Erythroblast (primary cell): ENCODE measurements around the gene SLC35D1.

Experiments
- DNase-seq, 2 experiments: peaks; one replicate each; lab custom pipeline; 2025; lab: John Stamatoyannopoulos, UW
- GATA1 ChIP-seq: IDR thresholded peaks from 2 replicates; pipeline ENCODE4 v1.6.1; 2011; ENCODE audit warnings: low read depth, mild to moderate bottlenecking, control low read depth, low read length, moderate library complexity
- POLR2A ChIP-seq: IDR thresholded peaks from 2 replicates; pipeline ENCODE4 v1.6.1; 2011; ENCODE audit warnings: mild to moderate bottlenecking, low read length

Gene SLC35D1

DNA sequence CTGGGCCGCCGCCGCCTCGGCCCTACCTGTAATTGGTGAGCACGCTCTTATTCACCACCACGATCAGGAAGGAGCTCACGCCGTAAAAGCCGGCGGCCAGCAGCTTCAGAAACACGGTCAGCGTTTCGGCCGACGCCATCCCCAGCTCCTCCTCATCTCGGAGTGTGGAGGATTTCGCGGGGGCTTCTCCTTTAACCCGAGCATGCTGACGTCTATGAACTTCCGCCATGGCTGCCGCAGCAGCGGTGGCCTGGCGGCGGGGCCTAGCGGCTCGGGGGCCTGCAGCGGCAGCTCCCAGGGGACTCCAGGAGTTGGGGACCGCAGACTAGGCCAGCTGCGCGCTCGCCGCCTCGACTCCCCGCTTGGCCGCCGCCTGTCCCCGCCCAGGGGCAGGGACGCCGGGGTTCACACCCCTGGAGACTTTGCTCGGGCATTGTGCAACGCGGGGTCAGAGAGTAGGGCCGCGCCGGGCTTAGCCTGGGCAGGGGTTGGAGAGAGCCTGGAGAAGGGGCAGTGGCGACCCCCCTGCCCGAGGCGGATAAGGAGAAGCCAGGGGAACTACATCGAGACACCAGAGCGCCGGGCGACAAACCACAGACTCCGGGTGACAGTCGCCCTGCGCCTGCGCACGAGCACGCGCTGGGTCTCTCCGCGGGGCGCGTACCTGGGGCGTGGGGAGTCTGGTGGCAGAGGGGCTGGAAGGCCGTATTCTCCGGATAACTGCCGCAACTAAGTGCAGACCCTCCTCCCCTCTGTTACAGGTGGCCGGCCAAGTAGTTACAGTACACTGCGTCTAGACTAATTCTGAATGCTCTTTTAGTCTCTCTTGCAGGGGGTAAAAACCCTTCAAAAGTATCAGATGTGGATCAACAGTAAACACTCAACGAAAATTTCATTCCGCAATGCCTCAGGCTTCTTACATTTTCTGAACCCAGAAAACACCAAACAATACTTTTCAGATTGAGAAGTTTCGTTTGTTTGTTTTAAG is at the start of gene SLC35D1:
TSS of gene SLC35D1 (minus strand) at position 364 of the 988 bp plus-strand sequence. CDS start at position 229, 135 bp downstream.
- DNase-seq: peak; percentile 81 to 84
- TF ChIP-seq POLR2A: peak; percentile 69
- no peak for TF ChIP-seq GATA1

DNA sequence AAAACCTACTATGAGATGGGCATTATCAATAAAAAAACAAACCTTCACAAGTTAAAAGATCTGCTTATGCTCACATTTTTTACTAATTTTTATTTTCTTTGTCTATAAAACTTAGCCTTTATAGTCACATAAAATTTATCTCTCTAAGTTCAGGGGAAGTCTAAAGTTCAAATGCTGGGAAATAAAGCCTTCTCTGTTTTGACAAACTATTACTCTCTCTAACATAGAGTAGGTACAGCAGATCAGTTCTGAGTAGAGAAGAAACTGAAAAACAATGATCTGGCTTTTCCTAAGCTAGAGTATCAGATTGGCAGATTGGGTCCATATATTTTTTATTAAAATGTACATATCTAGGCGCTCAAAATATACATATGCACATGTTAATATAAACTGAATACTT is 49.6 kb upstream of the SLC35D1 start:
- TF ChIP-seq POLR2A: no peak
- DNase-seq: no peak

GRCh38 chr1:67100833-67101232 is 46.9 kb upstream of the SLC35D1 start:
- DNase-seq: no peak
- TF ChIP-seq POLR2A (no peak), GATA1 (no peak)

- TF ChIP-seq POLR2A (no peak), GATA1 (no peak)
Measured at GRCh38 chr1:67097305-67097704, 43.4 kb upstream of the SLC35D1 start.

GRCh38 chr1:67094191-67094590 is 40.2 kb upstream of the SLC35D1 start:
- TF ChIP-seq GATA1 (no peak), POLR2A (no peak)

More at GRCh38 chr1:67097305-67097704, 43.4 kb upstream of the SLC35D1 start:
- DNase-seq: no peak

GRCh38 chr1:67089685-67090208 is 35.8 kb upstream of the SLC35D1 start:
- DNase-seq: no peak
- TF ChIP-seq POLR2A: no peak

More at GRCh38 chr1:67094191-67094590, 40.2 kb upstream of the SLC35D1 start:
- no peak for DNase-seq

- no peak for DNase-seq
- TF ChIP-seq GATA1: no peak
- no peak for TF ChIP-seq POLR2A
Measured at GRCh38 chr1:67088440-67088839, 34.5 kb upstream of the SLC35D1 start.

DNA sequence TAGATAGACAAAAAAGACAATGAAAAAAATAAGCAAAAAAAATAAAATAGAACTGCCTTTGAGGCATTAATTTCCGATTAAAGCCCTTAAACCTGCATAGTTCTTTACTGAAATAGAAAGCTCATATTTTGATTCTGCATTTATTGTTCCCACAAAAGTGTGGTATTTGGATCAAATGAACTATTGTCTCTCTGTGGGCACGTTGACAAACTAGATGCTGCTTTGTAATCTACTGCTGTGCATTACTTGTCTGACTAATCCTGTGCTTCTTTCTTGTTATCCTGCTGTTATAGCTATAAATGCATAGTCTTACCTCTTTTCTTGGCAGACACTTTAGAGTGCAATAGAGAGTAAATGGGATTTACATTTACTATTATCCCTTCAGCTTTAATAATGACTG is 31.4 kb upstream of the SLC35D1 start:
- TF ChIP-seq POLR2A (no peak), GATA1 (no peak)
- DNase-seq: no peak

- no peak for TF ChIP-seq POLR2A
- no peak for TF ChIP-seq GATA1
- DNase-seq: no peak
Measured at GRCh38 chr1:67084765-67085318, 30.9 kb upstream of the SLC35D1 start.

DNA sequence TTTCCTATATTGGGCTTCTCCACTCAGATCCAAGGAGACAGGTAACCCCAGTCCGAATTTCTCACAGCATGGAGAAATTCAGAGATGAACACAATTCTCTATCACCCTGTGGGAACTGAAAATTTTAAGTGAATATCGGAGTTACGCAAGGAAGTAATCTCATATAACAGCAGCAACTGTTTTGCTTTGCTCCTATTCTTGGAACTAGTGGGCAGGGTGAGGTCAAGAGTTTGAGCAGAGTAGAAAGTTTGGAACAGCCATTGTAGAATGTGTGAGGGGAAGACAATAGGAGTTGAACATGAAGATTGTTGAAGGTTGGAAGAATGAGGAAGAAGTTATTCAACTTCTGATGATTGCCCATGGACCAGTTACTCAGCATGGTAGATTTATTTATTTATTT is 24.3 kb upstream of the SLC35D1 start:
- DNase-seq: no peak
- TF ChIP-seq GATA1 (no peak), POLR2A (no peak)

- TF ChIP-seq POLR2A (no peak), GATA1 (no peak)
- DNase-seq: no peak
Measured at GRCh38 chr1:67077593-67077992, 23.6 kb upstream of the SLC35D1 start.

DNA sequence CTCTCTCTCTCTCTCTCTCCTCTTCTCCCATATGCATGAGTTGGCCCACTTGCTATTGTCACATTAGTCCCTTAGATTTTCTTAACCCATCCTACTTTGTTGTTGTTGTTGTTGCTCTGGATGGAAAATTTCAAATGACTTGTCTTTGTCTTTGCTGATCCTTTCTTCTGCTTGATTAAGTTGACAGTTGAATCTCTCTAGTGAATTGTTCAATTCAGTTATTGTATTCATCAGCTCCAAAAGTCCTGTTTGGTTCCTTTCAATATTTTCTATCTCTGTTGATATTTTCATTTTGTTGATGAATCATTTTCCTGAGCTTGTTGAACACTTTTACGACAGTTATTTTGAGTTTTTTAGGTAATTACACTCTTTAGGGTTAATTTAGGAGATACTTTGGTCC is 18.8 kb upstream of the SLC35D1 start:
- TF ChIP-seq POLR2A: no peak
- TF ChIP-seq GATA1: no peak

GRCh38 chr1:67067655-67068054 is 13.7 kb upstream of the SLC35D1 start:
- peak in 1 of 2 experiments; percentile 17 for DNase-seq

More for the DNA sequence above, 18.8 kb upstream of the SLC35D1 start:
- DNase-seq: no peak

GRCh38 chr1:67062412-67062811 is 8.5 kb upstream of the SLC35D1 start:
- no peak for TF ChIP-seq POLR2A

More at GRCh38 chr1:67062412-67062811, 8.5 kb upstream of the SLC35D1 start:
- DNase-seq: peak; percentile 21 to 40
